ENCODE measurements around the gene NDOR1.

The NDOR1 gene

GRCh38 chr9:137201205-137201868 is 4.2 kb upstream of the NDOR1 start:
- no peak overlapping the region for H2BK120ac ChIP-seq (ENCODE audit: low read depth, low read length)
- no peaks in the 10 kb centered on the region for H3K27me3 ChIP-seq (ENCODE audit: control insufficient read depth in 3 of 3, insufficient read depth in 3 of 3, low read depth in 1 of 3, low read length in 3 of 3)
- peak overlapping the region; percentile 94 for H3K4me2 ChIP-seq (ENCODE audit: insufficient read depth, low read length, poor library complexity, severe bottlenecking)
- peak overlapping the region; percentile 92 for H3K23ac ChIP-seq (ENCODE audit: low read depth, low read length, poor library complexity)
- peak overlapping the region; percentile 87 for H2BK5ac ChIP-seq (ENCODE audit: low read length)
- H3K36me3 ChIP-seq (replicated peaks in 1 of 2; ENCODE audit: control insufficient read depth in 2 of 2, insufficient read depth in 2 of 2, low read length in 2 of 2): peaks cover 3 to 13% of the 10 kb centered on the region in 2 donors
- no peak for DNase-seq (ENCODE audit: low spot score)
- peak overlapping the region; percentile 97 for H3K18ac ChIP-seq (ENCODE audit: low read length)
- peak overlapping the region; percentile 43 for H3K27ac ChIP-seq (replicated peaks; ENCODE audit: low read length)
- WGBS, 2 donors (ENCODE audit: extremely low coverage in 2 of 2, insufficient read length in 2 of 2, insufficient replicate concordance in 1 of 2): no CpG with 5 or more reads among the region's 23 CpGs
- H2BK15ac ChIP-seq (ENCODE audit: low read length): no peak overlapping the region
- H3K4ac ChIP-seq (ENCODE audit: low read length): peak overlapping the region; percentile 89
- peak overlapping the region; percentile 81 for H2AFZ ChIP-seq (ENCODE audit: low read length)
- peak overlapping the region; percentile 71 to 95 for H3K4me3 ChIP-seq (ENCODE audit: low read length in 2 of 2)
- H4K8ac ChIP-seq (ENCODE audit: low read depth, low read length): no peak overlapping the region
- H2BK12ac ChIP-seq (ENCODE audit: low read length): no peak overlapping the region
- H3K9me3 ChIP-seq (replicated peaks in 1 of 2; ENCODE audit: control insufficient read depth in 2 of 2, insufficient read depth in 1 of 2, low read depth in 1 of 2, low read length in 2 of 2): no peaks in the 10 kb centered on the region
- H3K4me1 ChIP-seq (ENCODE audit: control insufficient read depth in 2 of 2, insufficient read depth in 1 of 2, low read depth in 1 of 2, low read length in 2 of 2): peaks cover 21 to 36% of the 10 kb centered on the region in 2 donors
- peaks cover 18% of the 10 kb centered on the region for H3K79me1 ChIP-seq (ENCODE audit: low read depth, low read length)
- H3K9ac ChIP-seq (ENCODE audit: low read depth, low read length, poor library complexity): peak overlapping the region; percentile 100
- peak overlapping the region; percentile 63 for H3K14ac ChIP-seq (ENCODE audit: low read length)
- peak overlapping the region; percentile 19 for H2AK5ac ChIP-seq (ENCODE audit: low read depth, low read length)
- H4K91ac ChIP-seq (ENCODE audit: low read depth, low read length, poor library complexity): no peak overlapping the region

- no peak overlapping the region for H2BK12ac ChIP-seq (ENCODE audit: low read length)
- H3K18ac ChIP-seq (ENCODE audit: low read length): no peak overlapping the region
- H3K79me1 ChIP-seq (ENCODE audit: low read depth, low read length): peaks cover 15% of the 10 kb centered on the region
- no peak overlapping the region for H2BK5ac ChIP-seq (ENCODE audit: low read length)
- H3K36me3 ChIP-seq (replicated peaks in 1 of 2; ENCODE audit: control insufficient read depth in 2 of 2, insufficient read depth in 2 of 2, low read length in 2 of 2): peaks cover 7 to 24% of the 10 kb centered on the region in 2 donors
- H3K4me3 ChIP-seq (ENCODE audit: low read length in 2 of 2): no peak overlapping the region
- no peak overlapping the region for H2AFZ ChIP-seq (ENCODE audit: low read length)
- no peak overlapping the region for H2AK5ac ChIP-seq (ENCODE audit: low read depth, low read length)
- H2BK120ac ChIP-seq (ENCODE audit: low read depth, low read length): no peak overlapping the region
- WGBS, 2 donors (ENCODE audit: extremely low coverage in 2 of 2, insufficient read length in 2 of 2, insufficient replicate concordance in 1 of 2): no CpG with 5 or more reads among the region's 8 CpGs
- no peaks in the 10 kb centered on the region for H3K27me3 ChIP-seq (ENCODE audit: control insufficient read depth in 3 of 3, insufficient read depth in 3 of 3, low read depth in 1 of 3, low read length in 3 of 3)
- H4K91ac ChIP-seq (ENCODE audit: low read depth, low read length, poor library complexity): no peak overlapping the region
- no peak for DNase-seq (ENCODE audit: low spot score)
- no peak overlapping the region for H3K23ac ChIP-seq (ENCODE audit: low read depth, low read length, poor library complexity)
- H2BK15ac ChIP-seq (ENCODE audit: low read length): no peak overlapping the region
- H3K27ac ChIP-seq (replicated peaks; ENCODE audit: low read length): no peak overlapping the region
- no peak overlapping the region for H3K4me2 ChIP-seq (ENCODE audit: insufficient read depth, low read length, poor library complexity, severe bottlenecking)
- no peak overlapping the region for H3K9ac ChIP-seq (ENCODE audit: low read depth, low read length, poor library complexity)
- no peak overlapping the region for H4K8ac ChIP-seq (ENCODE audit: low read depth, low read length)
- no peaks in the 10 kb centered on the region for H3K9me3 ChIP-seq (replicated peaks in 1 of 2; ENCODE audit: control insufficient read depth in 2 of 2, insufficient read depth in 1 of 2, low read depth in 1 of 2, low read length in 2 of 2)
- H3K14ac ChIP-seq (ENCODE audit: low read length): no peak overlapping the region
- no peak overlapping the region for H3K4ac ChIP-seq (ENCODE audit: low read length)
- peaks cover 24 to 37% of the 10 kb centered on the region in 2 donors for H3K4me1 ChIP-seq (ENCODE audit: control insufficient read depth in 2 of 2, insufficient read depth in 1 of 2, low read depth in 1 of 2, low read length in 2 of 2)
Measured at GRCh38 chr9:137202966-137203365, 2.5 kb upstream of the NDOR1 start.

- H3K4me3 ChIP-seq (ENCODE audit: low read length in 2 of 2): peak overlapping the region; percentile 92 to 99
- peak overlapping the region; percentile 88 for H2AFZ ChIP-seq (ENCODE audit: low read length)
- no peak overlapping the region for H3K4ac ChIP-seq (ENCODE audit: low read length)
- H2BK120ac ChIP-seq (ENCODE audit: low read depth, low read length): no peak overlapping the region
- no peak overlapping the region for H2BK12ac ChIP-seq (ENCODE audit: low read length)
- H3K9ac ChIP-seq (ENCODE audit: low read depth, low read length, poor library complexity): peak overlapping the region; percentile 92
- H2BK15ac ChIP-seq (ENCODE audit: low read length): no peak overlapping the region
- peaks cover 10% of the 10 kb centered on the region for H3K79me1 ChIP-seq (ENCODE audit: low read depth, low read length)
- peaks cover 12 to 37% of the 10 kb centered on the region in 2 donors for H3K36me3 ChIP-seq (replicated peaks in 1 of 2; ENCODE audit: control insufficient read depth in 2 of 2, insufficient read depth in 2 of 2, low read length in 2 of 2)
- no peak overlapping the region for H3K18ac ChIP-seq (ENCODE audit: low read length)
- H3K23ac ChIP-seq (ENCODE audit: low read depth, low read length, poor library complexity): no peak overlapping the region
- peaks cover 18 to 21% of the 10 kb centered on the region in 2 donors for H3K4me1 ChIP-seq (ENCODE audit: control insufficient read depth in 2 of 2, insufficient read depth in 1 of 2, low read depth in 1 of 2, low read length in 2 of 2)
- no peak overlapping the region for H2BK5ac ChIP-seq (ENCODE audit: low read length)
- no peak overlapping the region for H4K91ac ChIP-seq (ENCODE audit: low read depth, low read length, poor library complexity)
- no peak for DNase-seq (ENCODE audit: low spot score)
- H3K27ac ChIP-seq (replicated peaks; ENCODE audit: low read length): no peak overlapping the region
- peak overlapping the region; percentile 92 for H2AK5ac ChIP-seq (ENCODE audit: low read depth, low read length)
- no peak overlapping the region for H3K14ac ChIP-seq (ENCODE audit: low read length)
- WGBS, 2 donors (ENCODE audit: extremely low coverage in 2 of 2, insufficient read length in 2 of 2, insufficient replicate concordance in 1 of 2): no CpG with 5 or more reads among the region's 21 CpGs
- peak overlapping the region; percentile 81 for H3K4me2 ChIP-seq (ENCODE audit: insufficient read depth, low read length, poor library complexity, severe bottlenecking)
- no peaks in the 10 kb centered on the region for H3K27me3 ChIP-seq (ENCODE audit: control insufficient read depth in 3 of 3, insufficient read depth in 3 of 3, low read depth in 1 of 3, low read length in 3 of 3)
- peaks cover 0 to 1% of the 10 kb centered on the region in 2 donors for H3K9me3 ChIP-seq (replicated peaks in 1 of 2; ENCODE audit: control insufficient read depth in 2 of 2, insufficient read depth in 1 of 2, low read depth in 1 of 2, low read length in 2 of 2)
- no peak overlapping the region for H4K8ac ChIP-seq (ENCODE audit: low read depth, low read length)
Measured at GRCh38 chr9:137204731-137205125, 772 bp upstream of the NDOR1 start.

- Histone ChIP-seq H2AK5ac (ENCODE audit: low read depth, low read length) (no peak overlapping the region), H4K91ac (ENCODE audit: low read depth, low read length, poor library complexity) (no peak overlapping the region), H2BK120ac (ENCODE audit: low read depth, low read length) (no peak overlapping the region), H3K23ac (ENCODE audit: low read depth, low read length, poor library complexity) (no peak overlapping the region), H3K4me2 (ENCODE audit: insufficient read depth, low read length, poor library complexity, severe bottlenecking) (peak overlapping the region; percentile 69), H3K9ac (ENCODE audit: low read depth, low read length, poor library complexity) (no peak overlapping the region), H2BK15ac (ENCODE audit: low read length) (no peak overlapping the region), H2AFZ (ENCODE audit: low read length) (no peak overlapping the region), H2BK12ac (ENCODE audit: low read length) (no peak overlapping the region), H3K9me3 (replicated peaks in 1 of 2; ENCODE audit: control insufficient read depth in 2 of 2, insufficient read depth in 1 of 2, low read depth in 1 of 2, low read length in 2 of 2) (peaks cover 0 to 1% of the 10 kb centered on the region in 2 donors), H3K27me3 (ENCODE audit: control insufficient read depth in 3 of 3, insufficient read depth in 3 of 3, low read depth in 1 of 3, low read length in 3 of 3) (no peaks in the 10 kb centered on the region), H2BK5ac (ENCODE audit: low read length) (no peak overlapping the region), H3K27ac (replicated peaks; ENCODE audit: low read length) (no peak overlapping the region), H3K4me1 (ENCODE audit: control insufficient read depth in 2 of 2, insufficient read depth in 1 of 2, low read depth in 1 of 2, low read length in 2 of 2) (peaks cover 13 to 18% of the 10 kb centered on the region in 2 donors), H3K4me3 (ENCODE audit: low read length in 2 of 2) (peak overlapping the region in 1 of 2 donors; percentile 99), H3K4ac (ENCODE audit: low read length) (no peak overlapping the region), H3K79me1 (ENCODE audit: low read depth, low read length) (peaks cover 10% of the 10 kb centered on the region), H4K8ac (ENCODE audit: low read depth, low read length) (no peak overlapping the region), H3K18ac (ENCODE audit: low read length) (no peak overlapping the region), H3K14ac (ENCODE audit: low read length) (no peak overlapping the region), H3K36me3 (replicated peaks in 1 of 2; ENCODE audit: control insufficient read depth in 2 of 2, insufficient read depth in 2 of 2, low read length in 2 of 2) (peaks cover 12 to 47% of the 10 kb centered on the region in 2 donors)
- no CpG with 5 or more reads among the region's 7 CpGs for WGBS, 2 donors (ENCODE audit: extremely low coverage in 2 of 2, insufficient read length in 2 of 2, insufficient replicate concordance in 1 of 2)
- DNase-seq (ENCODE audit: low spot score): no peak
Measured at GRCh38 chr9:137206602-137207001, 1.1 kb downstream of the NDOR1 start.

Data from neuronal stem cell (in vitro differentiated cells).